Activated CD4-positive, alpha-beta T cell treated with anti-CD3 and anti-CD28 coated beads, Interleukin-2, amount 50 U/mL, for 16 hours (primary cell): Measurements from ENCODE around the gene DDX11.
"Not testable (repeated sequence)": the region's sequence is repeated elsewhere in the genome, so short reads cannot be mapped to it uniquely, and the experiment has no call there.

ENCODE experiments used
- DNase-seq: peaks from one replicate; pipeline ENCODE4 v3.0.0-alpha.2; 2020

DDX11 gene

DNA sequence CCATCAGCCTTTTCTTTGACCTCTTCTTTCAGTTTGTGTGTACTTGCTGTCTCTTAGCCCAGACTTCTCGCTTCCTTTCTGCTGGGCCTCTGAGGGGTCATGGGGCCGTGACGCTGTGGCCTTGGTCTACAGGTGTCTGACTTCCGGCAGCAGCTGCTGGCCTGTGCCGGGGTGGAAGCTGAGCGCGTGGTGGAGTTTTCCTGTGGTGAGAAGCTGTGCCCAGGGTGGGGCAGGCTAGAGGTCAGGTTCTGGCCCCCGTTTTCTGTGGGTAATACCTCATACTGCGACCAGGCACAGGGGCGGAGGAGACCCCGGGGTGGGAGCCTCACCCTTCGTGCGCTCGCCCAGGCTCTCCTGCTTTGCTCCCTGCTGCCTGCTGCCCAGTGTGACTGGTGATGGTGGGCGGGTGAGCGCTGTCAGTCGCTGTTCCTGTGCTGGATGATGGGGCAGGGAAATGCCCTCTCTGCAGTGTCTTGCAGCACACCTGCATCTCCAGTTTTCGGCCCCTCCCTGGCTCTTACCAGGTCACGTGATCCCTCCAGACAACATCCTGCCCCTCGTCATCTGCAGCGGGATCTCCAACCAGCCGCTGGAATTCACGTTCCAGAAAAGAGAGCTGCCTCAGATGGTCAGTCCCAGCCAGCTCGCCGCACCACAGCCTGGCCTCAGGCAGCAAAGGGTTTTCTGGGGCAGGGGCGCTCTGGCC is 27.0 kb downstream of the DDX11 start:
- not testable (repeated sequence) for DNase-seq

DNA sequence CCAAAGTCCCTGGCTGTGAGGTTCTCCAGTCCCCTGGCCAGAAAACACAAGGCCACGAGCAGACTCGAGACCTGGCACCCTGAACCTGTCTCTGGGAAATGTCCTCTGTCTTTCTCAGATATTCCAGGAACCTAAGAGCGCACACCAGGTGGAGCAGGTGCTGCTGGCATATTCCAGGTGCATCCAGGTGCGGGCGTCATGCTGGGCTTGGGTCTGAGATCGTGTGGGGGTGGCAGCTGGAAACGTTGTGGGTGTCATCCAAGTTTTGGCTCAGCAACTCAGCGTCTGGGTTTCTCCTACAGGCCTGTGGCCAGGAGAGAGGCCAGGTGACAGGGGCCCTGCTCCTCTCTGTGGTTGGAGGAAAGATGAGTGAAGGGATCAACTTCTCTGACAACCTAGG is 28.5 kb downstream of the DDX11 start:
- DNase-seq, result not testable (repeated sequence)

DNA sequence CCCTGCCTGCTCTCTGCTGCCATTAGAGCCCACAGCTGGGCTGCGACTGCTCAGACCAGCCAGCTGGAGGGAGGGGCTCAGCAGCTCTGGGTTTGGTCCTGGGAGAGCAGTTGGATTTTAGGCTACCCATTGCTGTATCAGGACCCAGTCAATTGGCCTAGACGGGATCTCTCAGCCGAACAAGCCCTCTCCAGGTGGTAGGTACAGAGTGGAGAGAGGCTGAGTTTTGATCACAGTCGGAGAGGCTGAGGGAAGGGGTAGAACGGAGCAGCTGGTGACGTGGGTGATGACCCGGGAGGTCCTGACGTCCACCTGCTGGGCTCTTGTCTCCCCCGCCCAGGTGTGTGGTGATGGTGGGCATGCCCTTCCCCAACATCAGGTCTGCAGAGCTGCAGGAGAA is 28.9 kb downstream of the DDX11 start:
- DNase-seq, result not testable (repeated sequence)

DNA sequence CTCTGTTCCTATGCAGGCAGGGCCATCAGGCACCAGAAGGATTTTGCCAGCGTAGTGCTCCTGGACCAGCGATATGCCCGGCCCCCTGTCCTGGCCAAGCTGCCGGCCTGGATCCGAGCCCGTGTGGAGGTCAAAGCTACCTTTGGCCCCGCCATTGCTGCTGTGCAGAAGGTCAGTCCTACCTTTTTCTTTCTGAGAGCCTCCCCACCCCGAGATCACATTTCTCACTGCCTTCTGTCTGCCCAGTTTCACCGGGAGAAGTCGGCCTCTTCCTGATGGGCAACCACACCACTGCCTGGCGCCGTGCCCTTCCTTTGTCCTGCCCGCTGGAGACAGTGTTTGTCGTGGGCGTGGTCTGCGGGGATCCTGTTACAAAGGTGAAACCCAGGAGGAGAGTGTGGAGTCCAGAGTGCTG is 29.9 kb downstream of the DDX11 start:
- DNase-seq, result not testable (repeated sequence)

DNA sequence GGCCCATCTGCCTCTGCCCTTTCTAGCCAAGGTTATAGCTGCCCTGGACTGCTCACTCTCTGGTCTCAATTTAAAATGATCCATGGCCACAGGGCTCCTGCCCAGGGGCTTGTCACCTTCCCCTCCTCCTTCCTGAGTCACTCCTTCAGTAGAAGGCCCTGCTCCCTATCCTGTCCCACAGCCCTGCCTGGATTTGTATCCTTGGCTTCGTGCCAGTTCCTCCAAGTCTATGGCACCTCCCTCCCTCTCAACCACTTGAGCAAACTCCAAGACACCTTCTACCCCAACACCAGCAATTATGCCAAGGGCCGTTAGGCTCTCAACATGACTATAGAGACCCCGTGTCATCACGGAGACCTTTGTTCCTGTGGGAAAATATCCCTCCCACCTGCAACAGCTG is 30.6 kb downstream of the DDX11 start:
- DNase-seq, result not testable (repeated sequence)

DNA sequence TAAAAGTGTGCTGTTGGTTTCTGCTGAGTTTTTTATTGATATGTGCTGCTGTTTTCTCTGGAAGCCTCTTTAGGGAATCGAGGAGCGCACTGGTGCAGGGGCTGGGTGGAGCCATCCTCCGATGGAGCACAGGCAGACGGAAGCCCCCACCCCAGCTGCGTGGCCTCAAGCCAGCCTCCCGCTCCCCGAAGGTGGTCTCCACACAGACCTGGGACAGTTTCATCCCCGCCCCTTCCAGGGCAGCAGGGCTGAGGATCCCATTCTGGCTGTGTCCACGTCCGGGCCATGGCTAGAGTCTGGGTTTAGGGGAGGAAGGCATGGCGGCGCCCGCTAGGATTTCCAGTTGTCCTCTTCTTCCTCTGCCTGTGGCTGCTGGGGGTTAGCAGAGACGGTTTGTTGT is 31.1 kb downstream of the DDX11 start:
- DNase-seq, result not testable (repeated sequence)

DNA sequence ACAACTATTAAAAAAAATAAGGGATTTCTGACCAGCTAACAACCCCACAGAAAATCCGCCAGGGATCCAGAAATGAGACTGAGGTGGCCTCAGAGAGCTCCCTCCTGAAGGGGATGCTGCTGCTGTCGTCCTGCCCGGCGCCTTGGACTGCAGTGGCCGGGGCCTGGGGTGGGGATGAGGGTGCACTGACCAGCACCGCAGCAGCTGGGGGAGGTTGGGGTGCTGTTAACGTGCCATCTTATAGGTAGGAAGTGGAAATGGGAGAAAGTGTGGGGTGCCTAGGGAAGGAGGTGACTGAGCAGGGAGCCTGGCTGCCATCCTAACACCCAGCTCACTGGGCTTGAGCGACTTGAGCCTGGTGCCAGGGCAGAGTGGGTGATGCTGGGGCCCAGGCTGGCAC is 32.0 kb downstream of the DDX11 start:
- DNase-seq, result no peak

DNA sequence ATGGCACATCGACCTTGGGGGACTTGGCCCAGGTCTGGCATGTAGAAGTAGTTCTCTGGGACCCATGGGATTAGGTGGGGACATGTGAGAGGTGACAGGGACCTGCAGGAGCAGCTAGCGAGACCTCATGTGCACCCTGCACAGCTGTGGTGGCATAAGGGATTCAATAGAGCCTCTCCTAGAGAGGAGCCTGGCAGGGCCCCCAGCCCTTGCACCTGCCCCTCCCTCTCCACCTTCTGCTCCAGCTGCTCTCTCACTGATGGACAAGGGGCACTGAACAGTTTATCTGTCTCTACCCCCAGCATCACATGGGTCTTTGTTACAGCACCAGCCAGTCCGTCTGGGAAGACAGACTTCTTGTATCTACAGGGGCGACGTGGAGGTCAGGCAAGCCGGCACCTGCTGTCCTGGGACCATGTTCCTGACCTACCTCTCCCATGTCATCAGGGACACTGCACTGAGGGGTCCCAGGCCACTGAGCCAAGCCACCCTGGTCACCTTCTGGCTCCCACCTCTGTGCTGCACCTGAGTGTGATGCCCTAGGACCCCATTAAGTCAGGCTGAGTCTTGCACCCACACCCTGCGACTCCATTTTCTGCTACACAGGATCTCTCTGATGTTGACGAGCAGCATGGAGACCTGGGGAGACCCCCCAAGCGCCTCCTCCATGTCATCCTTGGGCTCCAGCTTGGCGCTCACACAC is 32.6 kb downstream of the DDX11 start:
- no peak for DNase-seq

DNA sequence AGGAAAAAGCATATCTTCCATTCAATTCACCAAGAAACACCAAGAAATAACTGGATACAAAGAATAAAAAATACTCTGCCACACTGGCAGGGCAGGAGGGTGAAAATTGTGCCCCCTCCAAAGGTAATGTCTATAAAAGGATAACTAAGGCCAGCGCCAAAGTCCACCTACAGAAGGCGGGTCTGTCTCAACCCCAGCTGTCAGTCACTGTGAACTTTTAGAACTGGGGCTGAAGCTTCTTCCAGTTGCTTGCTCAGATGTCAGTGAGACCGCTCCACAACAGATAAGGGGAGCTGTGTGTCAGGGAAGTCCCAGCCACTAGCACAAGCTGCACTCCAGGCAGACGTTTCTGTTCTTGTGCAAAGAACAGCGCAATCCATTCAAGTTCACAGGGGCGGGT is 36.1 kb downstream of the DDX11 start:
- DNase-seq, result not testable (repeated sequence)

DNA sequence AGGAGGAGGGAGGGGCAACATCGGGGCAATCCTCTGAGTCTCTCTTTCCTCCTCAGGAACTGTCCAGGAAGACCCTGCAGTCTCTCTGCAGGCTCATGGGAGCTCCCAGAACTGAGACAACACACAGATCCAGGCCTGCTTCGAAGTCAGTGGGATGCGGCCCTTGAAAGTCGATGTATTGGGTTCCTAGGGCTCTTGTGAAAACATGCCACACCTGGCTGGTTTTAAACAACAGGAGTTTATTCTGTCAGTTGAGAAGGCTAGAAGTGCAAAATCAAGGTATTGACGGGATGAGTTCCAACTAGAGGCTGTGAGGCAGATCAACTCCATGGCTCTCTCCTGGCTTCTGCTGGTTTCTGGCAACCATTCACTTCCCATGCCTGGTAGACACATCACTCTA is 36.6 kb downstream of the DDX11 start:
- DNase-seq, result not testable (repeated sequence)

DNA sequence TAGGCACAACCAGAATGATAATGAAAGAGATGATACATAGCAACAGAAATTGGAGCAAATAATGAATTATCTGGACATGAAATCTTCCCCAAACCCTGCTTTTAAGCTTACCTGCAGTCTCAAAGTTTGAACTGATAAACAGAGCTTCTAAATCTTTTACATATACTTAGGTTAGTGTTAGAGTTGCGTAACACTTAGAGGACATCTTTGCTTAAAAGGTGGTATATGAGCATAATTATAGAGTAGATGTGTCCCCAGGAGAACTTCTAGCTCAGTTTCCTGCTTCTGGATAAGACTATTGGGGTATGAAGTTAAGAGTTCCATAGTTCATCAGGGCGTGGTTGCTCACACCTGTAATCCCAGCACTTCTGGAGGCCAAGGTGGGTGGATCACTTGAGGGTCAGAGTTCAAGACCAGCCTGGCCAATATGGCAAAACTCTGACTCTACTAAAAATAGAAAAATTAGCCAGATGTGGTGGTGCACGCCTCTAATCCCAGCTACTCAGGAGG is 41.5 kb downstream of the DDX11 start:
- not testable (repeated sequence) for DNase-seq

DNA sequence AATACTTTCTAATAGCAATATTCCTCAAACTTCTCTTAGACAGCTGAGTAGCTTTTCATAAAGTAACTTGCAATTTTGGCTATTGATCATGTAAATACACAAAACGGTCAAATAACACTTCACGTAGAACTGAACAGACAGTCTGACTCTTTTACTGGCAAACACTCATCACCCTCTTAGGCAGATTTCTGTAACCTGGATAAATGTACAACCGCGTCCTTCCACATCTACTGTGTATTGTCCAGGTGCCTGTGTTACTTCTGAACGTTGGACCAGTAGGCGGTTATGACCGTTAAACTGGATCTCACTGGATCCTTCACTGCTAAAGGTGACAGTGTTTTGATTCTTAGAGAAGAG is 43.2 kb downstream of the DDX11 start:
- DNase-seq, result not testable (repeated sequence)

DNA sequence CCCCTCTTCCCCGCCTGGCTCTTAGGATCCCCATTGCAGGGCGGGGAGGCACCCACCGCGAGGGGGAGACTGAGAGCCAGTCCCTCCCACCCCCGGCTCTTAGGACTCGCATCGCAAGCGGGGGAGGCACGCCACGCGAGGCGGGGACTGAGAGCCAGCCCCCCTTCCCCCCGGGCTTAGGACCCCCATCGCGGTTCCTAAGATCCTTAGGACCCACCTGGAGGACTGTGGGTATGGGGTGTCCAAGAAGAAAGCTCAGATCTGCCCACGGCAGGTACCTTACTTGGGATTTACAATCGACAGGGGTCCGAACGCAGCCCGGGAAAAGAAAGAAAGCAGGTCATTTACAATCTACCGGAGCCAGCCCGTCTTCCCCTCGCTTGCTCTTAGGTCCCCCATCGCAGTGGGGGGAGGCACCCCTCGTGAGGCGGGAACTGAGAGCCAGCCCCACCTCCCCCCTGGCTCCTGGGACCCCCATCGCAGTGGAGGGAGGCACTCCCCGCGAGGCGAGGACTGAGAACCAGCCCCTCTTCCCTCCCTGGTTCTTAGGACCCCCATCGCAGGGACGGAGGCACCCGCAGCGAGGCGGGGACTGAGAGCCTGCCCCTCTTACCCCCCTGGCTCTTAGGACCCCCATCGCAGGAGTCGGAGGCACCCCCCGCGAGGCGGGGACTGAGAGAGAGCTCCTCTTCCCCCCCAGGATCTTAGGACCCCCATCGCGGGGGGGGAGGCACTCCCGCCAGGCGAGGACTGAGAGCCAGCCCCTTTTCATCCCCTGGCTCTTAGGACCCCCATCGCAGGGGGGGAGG is 43.7 kb downstream of the DDX11 start:
- peak; percentile 34 for DNase-seq

DNA sequence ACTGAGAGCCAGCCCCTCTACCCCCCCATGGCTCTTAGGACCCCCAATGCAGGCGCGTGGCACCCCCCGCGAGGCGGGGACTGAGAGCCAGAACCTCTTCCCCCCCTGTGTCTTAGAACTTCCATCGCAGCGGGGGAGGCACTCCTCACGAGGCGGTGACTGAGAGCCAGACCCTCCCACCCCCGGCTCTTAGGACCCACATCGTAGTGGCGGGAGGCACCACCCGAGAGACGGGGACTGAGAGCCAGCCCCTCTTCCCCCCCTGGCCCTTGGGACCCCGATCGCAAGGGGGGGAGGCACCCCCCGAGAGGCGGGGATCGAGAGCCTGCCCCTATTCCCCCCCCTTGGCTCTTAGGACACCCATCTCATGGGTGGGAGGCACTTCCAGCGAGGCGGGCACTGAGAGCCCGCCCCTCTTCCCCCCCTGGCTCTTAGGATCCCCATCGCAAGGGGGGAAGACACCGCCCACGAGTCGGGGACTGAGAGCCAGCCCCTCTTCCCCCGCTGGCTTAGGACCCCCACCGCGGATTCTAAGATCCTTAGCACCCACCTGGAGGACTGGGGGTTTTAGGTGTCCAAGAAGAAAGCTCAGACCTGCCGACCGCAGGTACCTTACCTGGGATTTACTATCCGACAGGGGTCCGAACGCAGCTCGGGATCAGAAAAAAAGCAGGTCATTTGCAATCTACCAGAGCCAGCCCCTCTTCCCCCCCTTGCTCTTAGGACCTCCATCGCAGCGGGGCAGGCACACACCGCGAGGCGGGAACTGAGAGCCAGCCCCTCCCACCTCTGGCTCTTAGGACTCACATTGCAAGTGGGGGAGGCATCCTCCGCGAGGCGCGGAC is 44.9 kb downstream of the DDX11 start:
- DNase-seq, result no peak

DNA sequence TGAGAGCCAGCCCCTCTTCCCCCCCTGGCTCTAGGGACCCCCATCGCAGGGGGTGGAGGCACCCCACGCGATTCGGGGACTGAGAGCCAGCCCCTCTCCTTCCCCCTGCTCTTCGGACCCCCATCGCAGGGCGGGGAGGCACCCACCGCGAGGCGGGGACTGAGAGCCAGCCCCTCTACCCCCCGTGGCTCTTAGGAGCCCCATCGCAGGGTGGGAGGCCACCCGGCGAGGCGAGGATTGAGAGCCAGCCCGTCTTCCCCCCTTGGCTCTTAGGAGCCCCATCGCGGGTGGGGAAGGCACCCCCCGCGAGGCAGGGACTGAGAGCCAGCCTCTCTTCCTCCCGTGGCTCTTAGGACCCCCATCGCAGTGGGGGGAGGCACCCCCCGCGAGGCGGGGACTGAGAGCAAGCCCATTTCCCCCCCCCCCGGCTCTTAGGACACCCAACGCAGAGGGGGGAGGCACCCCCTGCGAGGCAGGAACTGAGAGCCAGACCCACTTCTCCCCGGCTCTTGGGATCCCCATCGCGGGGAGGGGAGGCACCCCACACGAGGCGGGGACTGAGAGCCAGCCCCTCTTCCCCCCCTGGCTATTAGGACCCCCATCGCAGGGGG is 45.6 kb downstream of the DDX11 start:
- no peak for DNase-seq

DNA sequence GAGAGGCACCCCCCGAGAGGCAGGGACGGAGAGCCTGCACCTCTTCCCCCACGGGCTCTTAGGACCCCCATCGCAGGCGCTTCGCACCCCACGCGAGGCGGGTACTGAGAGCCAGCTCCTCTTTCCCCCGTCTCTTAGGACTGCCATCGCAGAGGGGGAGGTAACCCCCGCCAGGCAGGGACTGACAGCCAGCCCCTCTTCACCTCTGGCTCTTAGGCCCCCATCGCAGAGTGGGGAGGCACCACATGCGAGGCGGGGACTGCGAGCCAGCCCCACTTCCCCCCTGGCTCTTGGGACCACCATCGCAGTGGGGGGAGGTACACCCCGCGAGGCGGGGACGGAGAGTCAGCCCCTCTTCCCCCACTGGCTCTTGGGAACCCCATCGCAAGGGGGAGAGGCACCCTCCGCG is 46.1 kb downstream of the DDX11 start:
- DNase-seq, result no peak

DNA sequence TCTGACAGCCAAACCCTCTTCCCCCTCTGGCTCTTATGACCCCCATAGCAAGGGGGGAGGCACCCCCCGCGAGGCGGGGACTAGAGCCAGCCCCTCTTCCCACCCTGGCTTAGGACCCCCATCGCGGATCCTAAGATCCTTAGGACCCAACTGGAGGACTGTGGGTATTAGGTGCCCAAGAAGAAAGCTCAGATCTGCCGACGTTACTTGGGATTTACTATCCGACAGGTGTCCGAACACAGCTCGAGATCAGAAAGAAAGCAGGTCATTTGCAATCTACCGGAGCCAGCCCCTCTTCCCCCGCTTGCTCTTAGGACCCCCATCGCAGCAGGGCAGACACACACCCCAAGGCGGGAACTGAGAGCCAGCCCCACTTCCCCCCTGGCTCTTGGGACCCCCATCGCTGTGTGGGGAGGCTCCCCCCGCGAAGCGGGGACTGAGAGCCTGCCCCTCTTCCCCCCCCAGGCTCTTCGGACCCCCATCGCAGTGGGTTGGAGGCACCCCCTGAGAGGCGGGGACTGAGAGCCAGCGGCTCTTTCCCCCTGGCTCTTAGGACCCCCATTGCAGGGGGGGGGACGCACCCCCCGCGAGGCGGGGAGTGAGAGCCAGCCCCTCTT is 46.8 kb downstream of the DDX11 start:
- no peak for DNase-seq

DNA sequence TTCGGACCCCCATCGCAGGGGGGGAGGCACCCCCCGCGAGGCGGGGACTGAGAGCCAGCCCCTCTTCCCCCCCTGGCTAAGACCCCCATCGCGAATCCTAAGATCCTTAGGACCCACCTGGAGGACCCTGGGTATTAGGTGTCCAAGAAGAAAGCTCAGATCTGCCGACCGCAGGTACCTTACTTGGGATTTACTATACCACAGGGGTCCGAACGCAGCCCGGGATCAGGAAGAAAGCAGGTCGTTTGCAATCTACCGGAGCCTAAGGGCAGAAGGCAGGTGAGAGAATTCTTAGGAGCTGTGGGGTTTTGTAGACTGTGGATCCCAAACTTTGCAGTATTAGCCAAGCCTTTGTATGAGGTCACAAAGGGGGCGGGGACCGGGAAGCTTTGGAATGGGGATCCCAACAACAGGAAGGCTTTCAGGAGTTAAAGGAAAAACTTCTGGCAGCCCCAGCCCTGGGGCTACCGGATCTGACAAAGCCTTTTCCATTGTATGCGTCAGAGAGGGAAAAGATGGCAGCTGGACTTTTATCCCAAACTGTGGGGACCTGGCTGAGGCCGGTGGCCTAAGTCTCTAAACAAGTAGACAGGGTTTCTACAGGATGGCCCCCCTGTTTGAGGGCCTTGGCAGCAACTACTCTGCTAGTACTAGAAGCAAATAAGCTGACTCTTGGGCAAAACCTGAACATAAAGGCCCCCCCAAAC is 47.5 kb downstream of the DDX11 start:
- DNase-seq, result not testable (repeated sequence)

DNA sequence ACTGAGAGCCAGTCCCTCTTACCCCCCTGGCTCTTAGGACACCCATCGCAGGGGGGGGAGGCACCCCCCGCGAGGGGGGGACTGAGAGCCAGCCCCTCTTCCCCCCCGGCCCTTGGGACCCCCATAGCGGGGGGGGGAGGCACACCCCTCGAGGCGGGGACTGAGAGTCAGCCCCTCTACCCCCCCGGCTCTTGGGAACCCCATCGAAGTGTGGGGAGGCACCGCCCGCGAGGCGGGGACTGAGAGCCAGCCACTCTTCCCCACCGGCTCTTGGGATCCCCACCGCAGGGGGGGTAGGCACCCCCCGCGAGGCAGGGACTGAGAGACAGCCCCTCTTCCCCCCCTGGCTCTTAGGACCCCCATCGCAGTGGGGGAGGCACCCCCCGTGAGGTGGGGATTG is 48.8 kb downstream of the DDX11 start:
- DNase-seq, result no peak

DNA sequence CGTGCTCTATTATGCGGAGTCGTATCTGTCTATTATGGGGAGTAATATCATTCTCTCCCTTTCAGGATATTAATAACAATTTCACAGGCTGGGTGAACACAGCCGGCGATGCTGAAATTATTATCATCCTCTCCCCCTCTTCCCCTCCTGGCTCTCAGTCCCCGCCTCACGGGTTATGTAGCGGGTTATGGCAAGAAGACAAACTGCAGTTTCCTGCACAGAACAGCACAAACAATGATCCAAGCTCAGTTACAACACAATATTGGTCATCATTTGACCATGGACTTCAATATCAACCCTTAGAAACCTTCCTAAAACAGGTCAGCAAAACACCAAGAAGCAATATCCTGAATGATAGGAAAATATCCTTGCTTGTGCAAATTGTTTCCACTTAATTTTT is 50.5 kb downstream of the DDX11 start:
- not testable (repeated sequence) for DNase-seq

DNA sequence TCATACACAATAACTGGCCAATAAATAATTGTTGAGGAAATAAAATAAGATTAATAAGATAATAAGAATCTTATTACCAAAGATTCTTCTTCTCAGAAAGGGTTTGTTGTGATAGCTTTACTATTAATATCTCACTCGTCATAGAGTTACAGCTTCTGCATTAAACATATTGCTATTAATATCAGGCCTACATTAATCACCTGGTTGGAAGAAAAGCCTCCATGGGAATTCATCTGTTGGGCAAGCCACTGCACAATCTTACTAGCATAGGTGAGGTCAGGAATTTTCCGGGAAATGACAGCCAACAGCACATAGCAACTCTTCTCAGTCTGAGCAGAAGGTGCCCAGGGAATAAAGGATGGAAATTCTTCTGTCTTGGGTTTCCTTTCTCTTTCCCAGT is 51.5 kb downstream of the DDX11 start:
- not testable (repeated sequence) for DNase-seq
